H1 (cell line): ENCODE data around the gene SLIT3. TPM values are rescaled to one million over a fixed set of nuclear protein-coding genes. Genes with fewer than 3 reads are reported as not detected.

Source experiments
- CHD7 ChIP-seq: fragments of 300-600 bp; sonication (generic); IDR thresholded peaks from 2 replicates; pipeline ENCODE4 v1.7.1; 2012; ENCODE audit warnings: low read length, moderate library complexity, mild to moderate bottlenecking, inconsistent platforms; ENCODE audit not compliant: insufficient replicate concordance
- GABPA ChIP-seq: IDR thresholded peaks from 2 replicates; pipeline ENCODE4 v1.6.1; 2011; ENCODE audit warnings: mild to moderate bottlenecking, low read length, moderate library complexity, borderline replicate concordance; ENCODE audit not compliant: insufficient read depth
- NRF1 ChIP-seq: IDR thresholded peaks from 2 replicates; pipeline ENCODE4 v1.6.1; 2011; ENCODE audit warnings: mild to moderate bottlenecking, low read depth, low read length, improper control_type of control experiment
- RAD21 ChIP-seq, 2 experiments: IDR thresholded peaks in 1 of 2; conservative IDR thresholded peaks in 1 of 2; 2 replicates each; pipeline ENCODE4 v1.6.1; 2011; ENCODE audit warnings: low read depth in 2 of 2, low read length in 2 of 2, improper control_type of control experiment in 1 of 2, inconsistent platforms in 1 of 2, mild to moderate bottlenecking in 1 of 2, moderate library complexity in 1 of 2
- RBBP5 ChIP-seq: IDR thresholded peaks from 2 replicates; pipeline ENCODE4 v1.7.1; 2012; ENCODE audit warnings: low read depth, mild to moderate bottlenecking, inconsistent platforms, low read length, moderate library complexity, borderline replicate concordance
- RXRA ChIP-seq: IDR thresholded peaks from 2 replicates; pipeline ENCODE4 v1.6.1; 2011; ENCODE audit warnings: low read depth, mild to moderate bottlenecking, low read length, moderate library complexity; ENCODE audit not compliant: insufficient read depth
- SIRT6 ChIP-seq: IDR thresholded peaks from one replicate; pipeline ENCODE4 v1.7.1; 2012; ENCODE audit warnings: low read length, inconsistent platforms
- SP1 ChIP-seq: IDR thresholded peaks from 2 replicates; pipeline ENCODE4 v1.6.1; 2011; ENCODE audit warnings: low read depth, low read length
- TCF12 ChIP-seq: IDR thresholded peaks from 2 replicates; pipeline ENCODE4 v1.6.1; 2011; ENCODE audit warnings: low read depth, mild to moderate bottlenecking, low read length
- polyA plus RNA-seq, 7 experiments: library from polyadenylated mRNA; depleted of rRNA in 3 of 7; stranded (reverse) in 5 of 7; unstranded in 2 of 7; fragments of >200 nt in 5 of 7; fragments of 200-250 nt in 2 of 7; gene quantifications; 1 replicate in 5 of 7; 2 replicates in 1 of 7; 4 replicates in 1 of 7; pipeline versions ENCODE4 v1.2.1 to v1.2.3, GENCODE V29; 2011 to 2013; ENCODE audit warnings: missing spikeins in 2 of 7, mixed read lengths in 2 of 7
- total RNA-seq: library from RNA; stranded (reverse); fragmentation: NEBNext Ultra II Directional; extraction: Animal tissue kit (Norgen Biotek cat#: 25700); gene quantifications from 2 replicates; pipeline ENCODE4 v1.2.1, GENCODE V29; 2021

The SLIT3 gene
- total and polyA plus RNA-seq, 2 of the 8 experiments (the other 6 are each of a cell fraction or from before 2014, with no cell fraction given): 1.1 to 1.2 TPM

GRCh38 chr5:169339869-169340268, 38.9 kb upstream of the SLIT3 start (continued):
- TF ChIP-seq CHD7 (no peak), NRF1 (no peak), TCF12 (no peak), GABPA (no peak), RXRA (no peak), RAD21 (IDR thresholded peaks at IDR 0.05 in 1 of 2, conservative IDR thresholded peaks at IDR 0.05 in 1 of 2; ENCODE audit: low read depth in 2 of 2, low read length in 2 of 2) (no peak), RBBP5 (no peak), SIRT6 (no peak), SP1 (no peak)
